ENCODE measurements around the gene C19orf18.

- TF ChIP-seq CTCF (IDR thresholded peaks at IDR 0.05) (no peak), POLR2AphosphoS5 (IDR thresholded peaks at IDR 0.05; ENCODE audit: low read depth, low read length) (no peak), REST (IDR thresholded peaks at IDR 0.05; ENCODE audit: insufficient read depth in 1 of 2, low read depth in 2 of 2, low read length in 1 of 2) (no peak), TCF7L2 (IDR thresholded peaks at IDR 0.05; ENCODE audit: low read depth, low read length) (no peak)
These were observed 24.6 kb downstream of the C19orf18 start for GRCh38 chr19:57949702-57950101.
